NCI-H187 treated with DMSO at 0.1 percent for 48 hours (cell line): ENCODE data around the gene EGLN1.
"Not testable (repeated sequence)": the region's sequence is repeated elsewhere in the genome, so short reads cannot be mapped to it uniquely, and the experiment has no call there.

Experiments used
- DNase-seq: peaks from one replicate; lab custom pipeline; 2025; lab: John Stamatoyannopoulos, UW

Gene EGLN1

DNA sequence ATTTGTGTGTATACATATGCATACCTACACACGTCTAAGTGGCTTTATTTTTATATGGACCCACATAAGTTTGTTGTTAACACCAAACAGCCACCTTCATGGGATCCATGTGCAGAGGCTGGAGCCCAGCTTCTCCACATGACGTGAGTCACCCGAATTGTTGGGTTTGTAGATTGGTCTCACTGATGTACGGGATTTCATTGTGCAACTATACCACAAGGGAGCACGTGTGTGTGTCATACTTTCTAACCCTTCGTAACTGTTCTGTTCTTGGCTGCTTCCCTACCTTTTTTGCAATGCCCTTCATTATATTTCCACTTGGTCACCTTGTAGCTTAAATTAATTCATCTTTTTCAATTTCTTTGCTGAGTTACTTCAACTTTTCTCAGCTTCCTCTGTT, 63.0 kb downstream of the EGLN1 start:
- no peak for DNase-seq

DNA sequence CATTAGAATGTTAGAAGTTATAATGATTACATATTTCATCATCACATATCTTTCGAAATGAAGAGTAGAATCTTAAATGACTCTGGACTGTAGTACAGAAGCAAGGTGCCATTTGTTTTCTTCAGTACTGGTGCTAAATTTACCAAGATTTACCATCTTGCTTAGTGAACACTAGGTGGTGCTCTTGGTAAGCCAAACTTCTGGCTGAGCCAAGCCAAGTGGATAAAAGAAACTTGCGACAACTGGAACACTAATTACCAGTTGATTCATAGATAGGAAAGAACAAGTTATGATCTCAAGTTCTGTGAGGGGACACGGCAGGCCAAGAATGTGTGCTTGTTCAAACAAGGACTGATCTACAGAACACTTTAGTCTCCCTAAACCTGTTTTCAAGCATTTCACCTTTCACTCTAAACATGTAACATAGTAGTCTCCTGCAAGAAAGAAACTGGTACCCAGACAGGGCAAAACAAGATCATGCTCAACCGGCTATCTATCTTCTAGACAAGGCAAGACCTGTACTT, 64.2 kb downstream of the EGLN1 start:
- peak; percentile 2 for DNase-seq

DNA sequence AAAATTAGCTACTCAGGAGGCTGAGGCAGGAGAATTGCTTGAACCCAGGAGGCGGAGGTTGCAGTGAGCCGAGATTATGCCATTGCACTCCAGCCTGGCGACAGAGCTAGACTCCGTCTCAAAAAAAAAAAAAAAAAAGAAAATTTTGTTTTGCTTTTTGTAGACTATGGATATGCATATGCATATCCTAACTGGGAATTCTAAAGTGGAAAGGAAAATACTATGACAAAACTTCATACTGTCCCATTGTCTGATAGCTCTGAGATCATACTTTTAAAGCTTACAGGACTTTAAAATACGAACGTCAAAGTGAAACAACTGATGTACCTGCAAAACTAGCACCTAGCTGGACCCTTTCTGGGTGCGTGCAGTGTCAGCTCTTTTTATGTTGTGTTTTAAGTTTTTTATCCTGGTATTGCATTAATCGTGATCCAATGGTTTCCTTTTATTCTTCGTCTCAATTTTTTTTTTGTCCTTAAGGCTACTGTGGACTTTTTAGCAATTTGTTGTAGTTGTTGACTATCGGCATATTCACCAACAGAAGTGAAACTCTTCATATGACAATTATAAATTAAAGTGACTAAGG, 64.8 kb downstream of the EGLN1 start:
- DNase-seq: no peak

DNA sequence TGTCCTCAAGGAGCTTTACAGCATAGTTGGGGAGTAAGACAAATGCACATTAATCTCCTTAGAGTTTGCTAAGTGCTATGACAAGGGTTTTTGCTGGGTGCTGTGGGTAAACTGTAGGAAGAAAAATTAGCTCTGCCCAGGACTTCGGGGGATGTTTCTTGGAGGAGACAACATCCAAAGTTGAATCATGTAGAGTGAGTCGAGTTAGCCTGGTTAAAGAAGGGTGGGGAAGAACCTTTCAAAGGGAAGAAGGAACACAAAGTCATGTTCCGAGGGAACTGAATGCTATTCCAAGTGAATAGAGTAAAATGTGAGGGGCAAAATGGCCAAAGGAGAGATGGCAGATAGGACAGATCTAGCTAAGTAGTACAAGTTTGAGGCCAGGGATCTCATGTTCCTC, 66.9 kb downstream of the EGLN1 start:
- DNase-seq: no peak

DNA sequence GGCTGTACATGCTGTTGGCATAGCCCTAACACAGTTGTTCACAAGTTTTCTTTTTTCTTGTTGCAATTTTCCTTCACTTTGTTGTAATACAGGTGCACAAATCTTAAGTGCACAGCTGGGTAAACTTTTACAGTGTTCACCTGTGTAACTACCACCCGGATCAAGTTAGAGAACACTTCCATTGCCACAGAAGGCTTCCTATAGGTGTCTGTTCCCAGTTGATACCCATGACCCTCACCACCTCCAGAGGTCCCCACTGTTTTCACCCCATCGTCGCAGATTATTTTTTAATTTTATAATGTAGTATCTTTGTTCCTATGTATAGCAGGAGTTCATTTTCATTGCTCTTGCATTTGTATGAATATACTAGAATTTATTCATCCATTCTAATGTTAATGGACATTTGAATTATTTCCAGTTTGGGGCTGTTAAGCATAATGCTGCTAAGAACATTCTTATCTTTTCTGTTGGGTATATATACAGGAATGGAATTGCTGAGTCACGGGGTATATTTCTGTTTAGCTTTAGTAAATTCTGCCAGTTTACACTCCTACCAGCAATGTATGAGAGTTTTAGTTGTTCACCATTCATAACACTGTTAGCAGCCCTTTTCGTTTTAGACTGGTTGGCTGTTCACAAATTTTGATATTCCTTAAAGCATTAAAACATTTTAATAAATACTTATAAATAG, 67.6 kb downstream of the EGLN1 start:
- no peak for DNase-seq

DNA sequence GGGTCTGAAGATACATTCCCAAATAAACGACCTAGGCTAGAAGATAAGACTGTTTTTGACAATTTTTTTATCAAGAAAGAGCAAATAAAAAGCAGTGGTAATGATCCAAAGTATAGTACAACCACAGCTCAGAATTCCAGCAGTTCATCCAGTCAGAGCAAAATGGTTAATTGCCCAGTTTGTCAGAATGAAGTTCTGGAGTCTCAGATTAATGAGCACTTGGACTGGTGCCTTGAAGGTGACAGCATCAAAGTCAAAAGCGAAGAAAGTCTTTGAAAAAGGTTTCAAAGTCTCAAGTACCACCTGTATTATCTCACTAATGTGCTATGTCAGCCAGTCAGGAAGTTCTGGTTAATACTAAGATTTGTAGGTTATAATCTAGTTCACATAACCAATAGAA, 69.0 kb downstream of the EGLN1 start:
- no peak for DNase-seq

DNA sequence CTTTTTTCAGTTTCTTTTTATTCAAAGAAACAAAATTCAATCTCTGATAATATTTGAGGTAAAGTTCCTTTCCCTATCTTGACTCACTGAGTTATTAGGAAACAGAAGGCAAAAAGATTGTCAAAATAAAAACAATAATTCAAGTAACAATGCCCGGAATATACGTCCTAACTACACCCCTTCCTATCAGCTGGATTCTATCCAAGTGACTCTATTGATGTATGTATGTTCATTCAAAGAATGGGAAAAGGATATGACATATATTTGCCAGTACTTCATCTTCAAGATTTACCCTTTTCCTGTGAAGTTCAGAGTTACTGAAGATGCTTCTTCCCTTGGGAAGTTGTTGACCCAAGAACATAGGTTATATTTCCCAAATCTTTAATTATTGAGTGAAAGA, 70.3 kb downstream of the EGLN1 start:
- no peak for DNase-seq

DNA sequence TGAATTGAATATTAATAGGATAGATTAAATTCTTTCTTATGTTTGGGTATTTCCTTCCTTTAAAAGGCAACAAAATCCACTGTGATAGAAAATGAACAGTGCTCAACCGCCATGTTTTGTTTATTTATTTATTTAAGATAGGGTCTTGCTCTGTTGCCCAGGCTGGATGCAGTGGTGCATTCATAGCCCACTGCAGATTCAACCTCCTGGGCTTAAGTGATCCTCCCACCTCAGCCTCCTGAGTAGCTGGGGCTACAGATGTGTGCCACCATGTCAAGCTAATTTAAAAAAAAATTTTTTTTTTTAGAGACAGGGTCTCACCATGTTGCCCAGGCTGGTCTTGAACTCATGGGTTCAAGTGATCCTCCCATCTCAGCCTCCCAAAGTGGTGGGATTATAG, 73.2 kb downstream of the EGLN1 start:
- not testable (repeated sequence) for DNase-seq

DNA sequence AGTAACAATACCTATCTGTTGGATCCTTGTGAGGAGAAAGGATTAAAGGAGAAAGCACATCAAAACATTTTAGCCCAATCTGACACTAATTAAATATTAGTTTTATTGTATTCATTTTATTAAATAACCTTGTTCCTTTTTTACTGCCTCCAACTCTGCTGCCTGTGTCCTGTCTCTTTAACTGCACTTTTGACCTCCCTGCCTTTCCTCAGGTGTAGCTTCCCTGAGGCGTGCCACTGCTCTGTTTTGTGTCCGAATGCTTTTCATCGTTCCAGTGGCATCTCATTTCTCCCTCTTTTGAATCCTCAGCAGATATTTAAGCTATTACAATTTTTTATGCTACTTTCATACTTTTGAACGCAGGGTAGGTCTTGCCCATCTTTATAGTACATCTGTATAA, 73.6 kb downstream of the EGLN1 start:
- DNase-seq: no peak

DNA sequence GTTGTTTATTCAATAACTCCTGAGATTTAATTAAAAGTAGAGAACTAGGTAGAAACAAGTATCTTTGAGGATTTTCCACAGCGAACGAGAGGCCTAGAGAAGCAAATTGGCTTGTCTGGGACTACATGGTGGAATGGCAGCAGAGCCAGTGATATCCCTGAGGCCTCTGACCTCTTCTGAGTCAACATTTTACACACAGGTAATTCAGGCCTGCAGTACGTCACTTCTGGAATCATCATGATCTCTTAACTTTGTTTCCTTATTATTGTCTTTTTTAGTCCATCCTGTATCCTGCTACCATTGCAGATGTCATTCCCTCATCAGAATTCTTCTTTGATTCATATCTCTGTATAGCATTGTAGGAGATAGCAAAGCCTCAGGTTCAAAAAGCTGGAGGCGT, 74.1 kb downstream of the EGLN1 start:
- DNase-seq: no peak

DNA sequence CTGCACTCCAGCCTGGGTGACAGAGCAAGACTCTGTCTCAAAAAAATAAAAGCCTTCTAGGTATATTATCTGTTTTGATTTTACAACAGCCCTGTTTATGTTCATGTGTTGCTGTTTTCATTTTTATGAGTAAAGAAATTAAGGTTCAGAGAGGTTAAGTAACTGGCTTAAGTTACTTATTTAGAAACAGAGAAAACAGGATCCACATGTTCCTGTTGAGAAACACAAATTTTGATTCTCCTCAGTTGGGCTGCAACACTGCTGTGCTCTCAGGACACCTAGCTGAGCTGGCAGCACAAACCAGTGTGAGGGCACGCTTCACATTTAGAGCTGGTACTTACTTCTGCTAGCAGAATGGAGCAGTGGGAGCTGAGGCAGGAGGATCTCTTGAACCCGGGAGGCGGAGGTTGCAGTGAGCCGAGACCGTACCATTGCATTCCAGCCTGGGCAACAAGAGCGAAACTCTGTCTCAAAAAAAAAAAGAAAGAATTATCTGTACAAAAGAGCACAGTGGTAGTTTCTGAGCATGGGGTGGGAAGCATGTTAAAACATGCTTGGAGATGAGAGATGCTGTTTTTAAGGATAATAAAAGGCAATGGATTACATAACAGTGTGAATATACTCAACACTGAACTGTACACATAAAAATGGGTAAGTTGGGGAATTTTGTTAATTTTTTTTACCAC, 81.6 kb downstream of the EGLN1 start:
- no peak for DNase-seq

DNA sequence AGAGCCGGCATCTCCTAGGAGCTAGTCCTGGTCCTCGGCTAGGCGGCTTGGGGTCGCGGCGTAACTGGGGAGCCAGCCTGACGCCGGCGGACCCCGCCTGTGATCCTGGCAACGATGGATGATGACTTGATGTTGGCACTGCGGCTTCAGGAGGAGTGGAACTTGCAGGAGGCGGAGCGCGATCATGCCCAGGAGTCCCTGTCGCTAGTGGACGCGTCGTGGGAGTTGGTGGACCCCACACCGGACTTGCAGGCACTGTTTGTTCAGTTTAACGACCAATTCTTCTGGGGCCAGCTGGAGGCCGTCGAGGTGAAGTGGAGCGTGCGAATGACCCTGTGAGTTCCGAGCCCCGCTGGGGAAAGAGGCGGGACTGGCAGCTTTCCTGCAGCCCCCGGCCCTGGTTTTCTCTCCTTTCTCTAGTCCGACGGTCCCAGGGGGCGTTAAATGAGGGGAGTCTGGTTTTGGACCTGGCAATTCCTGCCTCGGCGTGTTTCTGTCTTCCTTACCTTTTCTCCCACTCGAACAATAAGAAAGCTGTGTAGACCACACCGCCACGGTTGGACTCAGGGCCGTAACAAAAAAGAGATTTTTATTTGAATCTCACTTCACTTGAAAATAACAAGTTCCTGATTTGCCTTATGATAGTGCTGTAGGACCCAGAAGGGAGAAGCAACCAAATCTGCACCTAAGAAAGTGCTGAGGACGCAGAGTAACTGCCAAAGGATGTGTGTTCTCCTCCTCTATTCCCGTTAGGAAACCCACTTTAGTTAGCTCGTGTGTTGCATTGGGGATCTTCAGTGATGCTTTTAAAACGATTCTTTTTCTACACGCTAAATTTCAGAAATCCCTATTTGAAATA, 83.6 kb downstream of the EGLN1 start, which contains the start of gene SPRTN:
Gene SPRTN, plus strand, starts transcription at position 24 of the 859 bp plus-strand sequence. Its CDS starts 91 bp downstream, at position 115.
- no peak for DNase-seq

DNA sequence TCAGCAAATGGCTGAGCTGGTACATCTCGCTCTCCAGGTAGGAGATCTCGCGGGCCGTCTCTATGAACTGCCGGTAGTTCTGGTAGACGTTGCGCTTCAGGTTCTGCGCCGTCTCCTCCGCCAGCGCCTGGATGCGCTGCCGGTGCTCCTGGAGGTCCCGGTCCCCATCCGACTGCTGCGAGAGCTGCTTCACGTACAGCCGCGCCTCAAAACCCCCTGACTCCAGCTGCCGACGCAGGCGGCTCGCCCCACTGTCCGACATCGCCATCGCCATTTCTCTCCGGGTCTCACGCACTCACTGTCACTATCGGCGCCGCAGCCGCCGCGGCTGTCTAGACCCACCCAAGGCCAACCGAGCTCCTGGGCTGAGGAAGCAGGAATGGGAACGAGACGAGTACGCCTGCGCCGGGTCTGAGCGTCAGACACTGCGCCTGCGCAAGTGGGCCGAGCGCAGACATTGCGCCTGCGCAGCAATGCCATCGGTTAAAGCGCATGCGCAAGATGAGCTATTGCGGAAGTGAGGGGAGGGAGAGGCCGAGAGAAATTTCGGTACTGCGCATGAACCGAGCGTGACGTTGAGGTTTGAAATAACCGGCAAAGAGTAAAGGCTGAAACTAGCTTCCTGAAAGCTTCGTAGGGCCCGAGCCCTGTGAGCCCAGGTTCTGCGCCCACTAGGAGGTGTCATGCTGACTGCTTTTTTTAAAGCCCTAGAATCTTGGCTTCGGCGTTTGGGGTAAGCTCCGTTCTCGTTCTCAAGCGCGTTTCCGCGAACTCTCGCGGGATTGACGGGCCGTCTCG, 84.4 kb downstream of the EGLN1 start, which contains the start of gene EXOC8:
Gene EXOC8, minus strand, starts transcription at position 381 of the 798 bp plus-strand sequence. Its CDS starts 107 bp downstream, at position 274.
- peak; percentile 47 for DNase-seq

DNA sequence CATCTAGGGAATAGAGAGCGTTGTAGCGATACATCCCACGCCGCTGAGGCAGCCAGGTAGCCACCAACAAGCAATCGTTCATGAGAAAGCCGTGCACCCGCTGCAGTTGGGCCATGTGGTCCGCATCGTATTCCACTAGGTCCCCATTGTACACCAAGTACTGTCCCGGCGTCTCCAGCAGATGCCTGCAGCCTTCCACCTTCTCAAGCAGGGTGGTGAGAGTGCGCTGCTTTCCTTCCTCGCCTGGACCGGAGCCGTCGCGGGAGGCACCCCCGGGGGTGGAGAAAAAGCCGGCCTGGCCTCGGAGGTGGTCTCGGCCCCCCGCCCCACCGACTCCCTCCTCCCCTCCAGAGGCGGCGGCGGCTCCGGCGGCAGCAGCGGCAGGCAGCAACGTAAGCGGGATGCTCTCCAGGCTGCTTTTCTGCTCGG, 85.0 kb downstream of the EGLN1 start:
- no peak for DNase-seq

DNA sequence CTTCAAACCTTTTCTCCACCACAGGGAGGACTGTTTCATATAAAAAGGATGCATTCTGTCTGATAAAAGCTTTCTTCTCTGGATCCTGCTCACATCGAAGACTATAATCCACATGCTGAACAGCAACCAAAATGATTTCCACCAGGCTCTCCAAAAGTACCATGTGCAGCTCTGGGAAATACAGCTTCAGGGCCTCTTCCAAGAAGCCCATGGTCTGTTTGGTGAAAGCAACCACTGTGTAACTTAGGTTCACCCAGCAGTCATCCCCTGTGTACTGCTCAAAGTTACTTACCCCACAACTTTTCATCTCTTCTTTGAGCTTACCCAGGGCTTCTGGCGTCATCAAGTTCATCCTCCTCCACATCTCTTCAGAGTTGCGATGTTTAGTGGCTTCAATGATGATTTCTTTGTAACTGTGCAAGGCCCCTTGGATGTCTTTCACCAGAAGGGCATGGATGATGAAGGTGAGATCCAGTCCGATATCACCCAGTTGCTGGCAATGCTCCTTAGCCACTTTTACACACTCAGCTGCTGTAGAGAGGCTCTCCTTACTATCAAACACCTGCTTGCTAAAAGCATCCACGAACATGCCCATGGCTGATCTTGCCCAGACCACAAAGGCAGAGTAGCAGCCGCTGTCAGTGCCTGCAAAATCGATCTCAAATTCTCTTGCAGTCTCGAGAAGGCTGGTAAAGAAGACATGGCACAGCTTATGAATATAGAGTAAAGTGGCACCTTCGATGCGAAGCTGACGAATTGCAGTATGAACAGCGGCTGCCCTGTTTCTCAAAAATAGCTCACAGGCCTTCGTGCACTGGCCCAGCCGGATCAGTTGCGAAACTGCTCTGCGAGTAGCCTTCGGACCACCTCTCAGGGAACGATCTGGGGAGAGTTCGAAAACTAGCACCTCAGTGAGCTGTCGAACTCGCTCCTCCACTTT, 86.2 kb downstream of the EGLN1 start:
- DNase-seq: no peak

DNA sequence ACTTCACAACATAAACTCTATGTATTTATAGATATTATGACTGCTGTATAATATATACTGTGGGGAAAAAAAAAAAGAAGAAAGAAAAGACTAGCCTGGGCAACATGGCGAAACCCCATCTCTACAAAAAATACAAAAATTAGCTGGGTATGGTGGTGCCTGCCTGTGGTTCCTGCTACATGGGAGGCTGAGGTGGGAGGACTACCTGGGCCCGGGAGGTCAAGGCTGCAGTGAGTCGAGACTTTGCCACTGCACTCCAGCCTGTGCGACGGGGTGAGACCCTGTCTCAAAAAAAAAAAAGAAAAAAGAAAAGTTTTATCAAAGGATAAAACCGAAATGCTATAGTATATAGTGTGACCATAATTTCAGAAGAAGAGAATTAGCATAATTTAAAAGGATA, 87.1 kb downstream of the EGLN1 start:
- no peak for DNase-seq

DNA sequence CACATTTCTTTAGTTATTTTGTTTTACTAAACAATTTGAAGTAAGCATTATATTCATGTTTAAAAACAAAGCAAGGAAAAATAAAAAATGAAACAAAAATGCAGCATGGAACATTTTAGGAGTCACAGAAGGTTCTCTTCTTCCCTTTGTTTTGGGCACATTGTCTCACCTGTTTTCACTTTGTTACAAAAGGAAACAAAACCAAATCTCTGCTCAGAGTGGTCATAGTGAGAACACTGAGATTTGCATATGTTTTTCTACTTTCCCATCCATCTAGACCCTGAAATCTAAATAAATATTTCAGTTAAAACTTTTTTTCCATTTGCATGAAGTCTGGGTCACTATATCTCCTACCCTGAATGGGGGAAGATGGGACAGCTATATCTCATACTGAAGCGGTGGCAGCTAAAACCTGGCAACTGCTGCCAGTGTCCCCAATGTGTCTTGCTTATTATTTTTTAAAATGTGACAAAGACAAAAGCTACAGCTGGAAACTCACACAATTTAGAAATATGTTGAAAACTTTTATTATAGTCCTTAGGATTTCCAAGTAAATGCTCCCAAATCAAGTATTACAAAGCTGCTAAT, 87.9 kb downstream of the EGLN1 start:
- DNase-seq: no peak

DNA sequence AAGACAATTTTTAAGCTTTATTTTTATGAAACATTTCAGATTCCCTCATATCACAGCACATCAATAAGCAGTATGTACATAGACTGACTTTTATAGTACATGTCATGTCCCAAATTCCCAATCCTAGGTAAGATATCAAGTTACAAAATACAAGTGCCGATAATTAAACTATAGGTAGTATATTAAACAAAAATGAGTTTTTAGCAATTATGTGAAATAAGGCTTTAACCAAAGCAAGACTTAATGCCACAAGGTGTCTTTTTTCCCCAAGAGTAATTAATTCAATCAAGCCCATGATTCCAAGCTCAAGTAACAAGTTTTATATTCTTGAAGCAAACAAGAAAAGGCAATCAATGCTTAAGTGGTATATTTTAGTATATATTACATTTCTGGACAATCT, 89.3 kb downstream of the EGLN1 start:
- no peak for DNase-seq

DNA sequence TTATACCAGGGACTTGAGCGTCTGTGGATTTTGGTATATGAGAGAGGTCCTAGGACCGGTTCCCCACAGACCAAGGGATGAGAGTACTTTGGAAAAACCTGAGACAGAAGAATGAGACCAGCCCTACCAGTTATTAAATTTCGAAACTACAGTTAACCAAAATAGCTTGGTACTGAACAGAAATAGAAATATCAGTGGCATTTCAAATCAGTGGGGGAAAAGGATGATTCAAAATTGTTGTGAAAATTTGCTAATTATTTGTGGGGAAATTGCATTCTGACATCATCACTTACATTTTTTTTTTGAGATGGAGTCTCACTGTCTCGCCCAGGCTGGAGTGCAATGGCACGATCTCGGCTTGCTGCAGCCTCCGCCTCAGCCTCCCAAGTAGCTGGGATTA, 92.6 kb downstream of the EGLN1 start:
- no peak for DNase-seq

DNA sequence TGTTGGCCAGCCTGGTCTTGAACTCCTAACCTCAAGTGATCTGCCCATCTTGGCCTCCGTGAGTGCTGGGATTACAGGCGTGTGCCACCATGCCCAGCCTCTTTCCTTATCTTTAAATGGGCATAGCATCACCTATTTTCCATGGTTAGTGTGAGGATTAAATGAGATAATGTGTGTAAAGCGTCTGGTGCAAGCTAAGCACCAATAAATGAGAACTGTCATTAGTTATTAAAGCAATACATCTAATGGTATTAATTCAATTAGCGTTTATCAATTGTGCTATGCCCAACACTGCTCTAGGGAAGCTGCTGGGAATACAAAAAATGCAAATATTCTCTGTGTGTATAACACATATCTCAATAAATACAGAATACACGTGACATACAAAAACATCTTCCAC, 94.5 kb downstream of the EGLN1 start:
- no peak for DNase-seq
